Suprapubic skin (tissue), 4 donors: ENCODE results near the gene PC. TPM values are rescaled to one million over a fixed set of nuclear protein-coding genes. Genes with fewer than 3 reads are reported as not detected.
"Not testable (repeated sequence)": the region's sequence is repeated elsewhere in the genome, so short reads cannot be mapped to it uniquely, and the experiment has no call there.

ENCODE experiments used
- DNase-seq, 2 donors: peaks; one replicate each; pipeline ENCODE4 v3.0.0-alpha.2; 2019; ENCODE audit warnings: low spot score in 2 of 2
- H3K27ac ChIP-seq: fragments of 200-600 bp; sonication (generic); one replicate; pipeline ENCODE4 v1.5.1; 2019
- H3K27me3 ChIP-seq: fragments of 200-600 bp; sonication (generic); one replicate; pipeline ENCODE4 v1.5.1; 2019
- H3K36me3 ChIP-seq: fragments of 200-600 bp; sonication (generic); one replicate; pipeline ENCODE4 v1.5.1; 2019
- H3K4me1 ChIP-seq: fragments of 200-600 bp; sonication (generic); one replicate; pipeline ENCODE4 v1.5.1; 2019
- H3K4me3 ChIP-seq: fragments of 200-600 bp; sonication (generic); one replicate; pipeline ENCODE4 v1.5.1; 2019; ENCODE audit warnings: mild to moderate bottlenecking
- H3K9me3 ChIP-seq: fragments of 200-600 bp; sonication (generic); one replicate; pipeline ENCODE4 v1.5.1; 2019
- CTCF ChIP-seq, 2 donors: fragments of 200-600 bp in 1 of 2; fragments of 450-650 bp in 1 of 2; sonication (generic) in 1 of 2; IDR thresholded peaks; one replicate each; pipeline ENCODE4 v1.5.1; 2016 to 2019; ENCODE audit warnings: antibody characterized with exemption in 2 of 2, mild to moderate bottlenecking in 1 of 2, moderate library complexity in 1 of 2
- EP300 ChIP-seq: sonication (generic); formaldehyde crosslinking; IDR thresholded peaks from one replicate; pipeline ENCODE4 v1.6.1; 2017; ENCODE audit warnings: antibody characterized with exemption
- POLR2A ChIP-seq, 2 donors: fragments of 450-650 bp; IDR thresholded peaks; one replicate each; pipeline ENCODE4 v1.6.1; 2017; ENCODE audit warnings: antibody characterized with exemption in 2 of 2, mild to moderate bottlenecking in 2 of 2, moderate library complexity in 2 of 2
- POLR2AphosphoS5 ChIP-seq, 3 donors: sonication (generic); formaldehyde crosslinking; IDR thresholded peaks; one replicate each; pipeline ENCODE4 v1.6.1; 2017; ENCODE audit warnings: antibody characterized with exemption in 3 of 3
- WGBS: methylation state at CpG from one replicate; pipeline ENCODE4 v1.1.5; 2018; 5-methylcytosine and 5-hydroxymethylcytosine counted together
- total RNA-seq, 4 donors: library from RNA; depleted of rRNA; stranded (reverse); fragments of >200 nt; gene quantifications; one replicate each; pipeline ENCODE4 v1.1.0, GENCODE V29; 2016

The PC gene
- total RNA-seq, 4 donors from 2014 or later: 10.8 to 25.4 (median 13.9) TPM

- no peaks in the 10 kb centered on the region for H3K27me3 ChIP-seq
- no peaks in the 10 kb centered on the region for H3K4me1 ChIP-seq
- H3K9me3 ChIP-seq: no peaks in the 10 kb centered on the region
- no peaks in the 10 kb centered on the region for H3K36me3 ChIP-seq
- no peak for DNase-seq
- TF ChIP-seq POLR2A (IDR thresholded peaks at IDR 0.05) (no peak), CTCF (IDR thresholded peaks at IDR 0.05) (no peak), EP300 (no peak), POLR2AphosphoS5 (IDR thresholded peaks at IDR 0.05) (no peak)
- 99% methylated on average over 5 of the region's 5 CpGs for WGBS
- H3K27ac ChIP-seq: no peak overlapping the region
- no peak overlapping the region for H3K4me3 ChIP-seq
These were observed 43.1 kb upstream of the PC start for GRCh38 chr11:67001332-67001731.

DNA sequence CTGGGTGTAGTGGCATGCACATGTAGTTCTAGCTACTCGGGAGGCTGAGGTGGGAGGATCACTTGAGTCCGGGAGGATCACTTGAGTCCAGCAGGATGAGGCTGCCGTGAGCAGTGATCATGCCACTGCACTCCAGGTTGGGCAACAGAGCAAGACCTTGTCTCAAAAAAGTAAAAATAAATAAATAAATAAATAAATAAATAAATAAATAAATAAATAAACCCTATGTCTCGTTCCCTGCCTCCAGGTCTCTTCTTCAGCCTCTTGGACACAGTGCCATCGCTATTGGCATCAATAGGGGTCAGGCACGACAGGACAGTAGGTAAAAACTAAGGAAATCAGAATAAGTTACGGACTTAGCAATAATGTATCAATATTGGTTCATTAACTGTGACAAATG is 41.4 kb upstream of the PC start:
- TF ChIP-seq CTCF (IDR thresholded peaks at IDR 0.05) (no peak), POLR2A (IDR thresholded peaks at IDR 0.05) (no peak), POLR2AphosphoS5 (IDR thresholded peaks at IDR 0.05) (no peak), EP300 (no peak)
- DNase-seq: no peak
- H3K4me3 ChIP-seq: no peak overlapping the region
- H3K4me1 ChIP-seq: no peaks in the 10 kb centered on the region
- H3K36me3 ChIP-seq: no peaks in the 10 kb centered on the region
- WGBS: 82% methylated on average over 7 of the region's 7 CpGs
- H3K27ac ChIP-seq: no peak overlapping the region
- no peaks in the 10 kb centered on the region for H3K9me3 ChIP-seq
- H3K27me3 ChIP-seq: no peaks in the 10 kb centered on the region

DNA sequence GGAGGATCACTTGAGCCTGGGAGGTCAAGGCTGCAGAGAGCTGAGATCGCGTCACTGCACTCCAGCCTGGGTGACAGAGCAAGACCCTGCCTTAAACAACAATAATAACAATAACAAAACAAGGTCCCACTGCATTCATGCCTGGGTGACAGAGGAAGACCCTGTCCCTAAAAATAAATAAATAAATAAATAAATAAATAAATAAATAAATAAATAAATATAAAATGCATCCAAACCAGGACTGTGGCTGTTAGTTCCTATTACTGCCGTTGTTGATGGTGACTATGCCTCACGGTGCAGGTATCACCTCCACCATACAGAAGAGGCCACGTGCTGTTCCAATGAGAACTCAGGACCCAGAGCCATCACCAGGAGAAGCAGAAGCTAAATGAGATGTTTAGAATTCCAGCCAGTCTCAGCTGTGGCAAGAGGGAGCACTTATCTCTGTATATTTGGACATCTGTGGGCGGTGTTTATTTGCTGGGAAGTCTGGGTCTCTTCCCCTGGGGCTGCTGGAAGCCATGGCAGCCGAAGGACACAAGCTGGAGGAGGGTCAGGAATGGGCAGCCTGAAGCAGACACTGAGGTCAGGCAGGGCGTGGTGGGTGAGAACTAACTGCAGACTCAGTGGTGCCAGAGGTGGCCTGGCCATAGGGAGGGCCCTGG is 38.6 kb upstream of the PC start:
- no peak overlapping the region for H3K4me3 ChIP-seq
- no peaks in the 10 kb centered on the region for H3K36me3 ChIP-seq
- H3K4me1 ChIP-seq: no peaks in the 10 kb centered on the region
- TF ChIP-seq POLR2A (IDR thresholded peaks at IDR 0.05) (no peak), EP300 (no peak)
- H3K27ac ChIP-seq: no peak overlapping the region
- H3K27me3 ChIP-seq: no peaks in the 10 kb centered on the region
- 76% methylated on average over 8 of the region's 8 CpGs for WGBS
- DNase-seq: no peak
- H3K9me3 ChIP-seq: no peaks in the 10 kb centered on the region

DNA sequence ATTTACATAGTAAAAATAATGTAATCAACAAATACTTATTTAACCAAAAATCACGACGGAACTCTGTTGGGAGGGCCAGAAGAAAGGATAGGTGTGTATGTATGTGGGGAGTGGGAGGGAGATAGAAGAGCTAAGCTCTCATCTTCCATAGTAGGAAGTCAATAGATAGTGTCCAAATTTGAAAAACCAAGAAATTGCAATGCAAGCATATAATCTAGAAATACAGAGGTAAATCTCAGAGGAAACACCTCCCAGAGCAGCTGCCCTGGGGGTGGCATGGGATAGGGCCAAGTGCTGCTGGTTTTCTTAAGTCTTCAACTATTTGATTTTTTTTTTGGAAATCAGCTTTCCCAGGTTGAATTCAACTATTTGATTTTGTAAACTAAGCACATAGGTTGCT is 33.9 kb upstream of the PC start:
- WGBS: 79% methylated on average over 2 of the region's 2 CpGs
- Histone ChIP-seq H3K4me3 (no peak overlapping the region), H3K9me3 (no peaks in the 10 kb centered on the region), H3K27me3 (no peaks in the 10 kb centered on the region), H3K36me3 (no peaks in the 10 kb centered on the region), H3K27ac (no peak overlapping the region), H3K4me1 (no peaks in the 10 kb centered on the region)
- no peak for DNase-seq
- TF ChIP-seq POLR2A (IDR thresholded peaks at IDR 0.05) (no peak), EP300 (no peak), POLR2AphosphoS5 (IDR thresholded peaks at IDR 0.05) (no peak), CTCF (IDR thresholded peaks at IDR 0.05) (no peak)

DNA sequence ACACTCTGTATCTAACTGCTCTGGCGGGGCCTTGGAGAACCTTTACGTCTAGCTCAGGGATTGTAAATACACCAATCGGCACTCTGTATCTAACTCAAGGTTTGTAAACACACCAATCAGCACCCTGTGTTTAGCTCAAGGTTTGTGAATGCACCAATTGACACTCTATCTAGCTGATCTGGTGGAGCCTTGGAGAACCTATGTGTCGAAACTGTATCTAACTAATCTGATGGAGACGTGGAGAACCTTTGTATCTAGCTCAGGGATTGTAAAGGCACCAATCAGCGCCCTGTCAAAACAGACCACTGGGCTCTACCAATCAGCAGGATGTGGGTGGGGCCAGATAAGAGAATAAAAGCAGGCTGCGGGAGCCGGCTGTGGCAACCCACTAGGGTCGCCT is 31.2 kb upstream of the PC start:
- H3K36me3 ChIP-seq, H3K4me1 ChIP-seq, DNase-seq, H3K4me3 ChIP-seq, H3K9me3 ChIP-seq, H3K27ac ChIP-seq, H3K27me3 ChIP-seq: not testable (repeated sequence)
- 87% methylated on average over 9 of the region's 9 CpGs for WGBS

GRCh38 chr11:66988741-66989140 is 30.6 kb upstream of the PC start:
- not testable (repeated sequence) for H3K27ac ChIP-seq, H3K4me3 ChIP-seq, H3K36me3 ChIP-seq, H3K4me1 ChIP-seq, DNase-seq, H3K9me3 ChIP-seq, H3K27me3 ChIP-seq
- WGBS: no CpG with 5 or more reads among the region's 28 CpGs

- no peak for DNase-seq
- Histone ChIP-seq H3K9me3 (no peaks in the 10 kb centered on the region), H3K4me3 (no peak overlapping the region), H3K4me1 (peaks cover 9% of the 10 kb centered on the region), H3K27ac (no peak overlapping the region), H3K36me3 (no peaks in the 10 kb centered on the region), H3K27me3 (no peaks in the 10 kb centered on the region)
- no peak for TF ChIP-seq POLR2A (IDR thresholded peaks at IDR 0.05)
- TF ChIP-seq POLR2AphosphoS5 (IDR thresholded peaks at IDR 0.05): no peak
- no peak for TF ChIP-seq CTCF (IDR thresholded peaks at IDR 0.05)
- no peak for TF ChIP-seq EP300
- WGBS: 90% methylated on average over 13 of the region's 13 CpGs
These were observed 29.9 kb upstream of the PC start for GRCh38 chr11:66987924-66988637.
